ENCODE measurements around the gene CELSR2.
A peak's percentile ranks its signal among the peaks of the same experiment; 100 is the strongest.

CELSR2 gene

GRCh38 chr1:109237512-109237911, 11.8 kb upstream of the CELSR2 start:
- peaks cover 24% of the 10 kb centered on the region; the same call in 1 of the 2 replicates for H3K36me3 ChIP-seq (ENCODE audit: insufficient read depth)
- H3K4me1 ChIP-seq (ENCODE audit: low read depth, poor library complexity, severe bottlenecking), result no peaks in the 10 kb centered on the region
- no peak overlapping the region for H3K9ac ChIP-seq
- no peaks in the 10 kb centered on the region for H3K27me3 ChIP-seq (ENCODE audit: insufficient read depth, low read depth)
- H3K79me2 ChIP-seq (ENCODE audit: insufficient read depth, low read depth), result no peaks in the 10 kb centered on the region
- no peaks in the 10 kb centered on the region for H4K20me1 ChIP-seq (ENCODE audit: insufficient read depth)
- no peak overlapping the region for H3K4me3 ChIP-seq (IDR thresholded peaks at IDR 0.05; ENCODE audit: insufficient read depth, low read depth, low read length)
- no peak for TF ChIP-seq CTCF (conservative IDR thresholded peaks at IDR 0.05; ENCODE audit: low read depth, low read length)
- H2AFZ ChIP-seq (ENCODE audit: low read depth), result no peak overlapping the region
- H3K27ac ChIP-seq, result no peak overlapping the region
- H3K4me2 ChIP-seq, result no peak overlapping the region

GRCh38 chr1:109238382-109238781, 11.0 kb upstream of the CELSR2 start:
- no peak for TF ChIP-seq CTCF (conservative IDR thresholded peaks at IDR 0.05; ENCODE audit: low read depth, low read length)
- H3K36me3 ChIP-seq (ENCODE audit: insufficient read depth), result peaks cover 24% of the 10 kb centered on the region; the same call in 1 of the 2 replicates
- H3K9ac ChIP-seq, result no peak overlapping the region
- H3K79me2 ChIP-seq (ENCODE audit: insufficient read depth, low read depth), result no peaks in the 10 kb centered on the region
- H3K27ac ChIP-seq, result no peak overlapping the region
- H3K4me1 ChIP-seq (ENCODE audit: low read depth, poor library complexity, severe bottlenecking), result no peaks in the 10 kb centered on the region
- H2AFZ ChIP-seq (ENCODE audit: low read depth), result no peak overlapping the region
- H4K20me1 ChIP-seq (ENCODE audit: insufficient read depth), result no peaks in the 10 kb centered on the region
- no peak overlapping the region for H3K4me3 ChIP-seq (IDR thresholded peaks at IDR 0.05; ENCODE audit: insufficient read depth, low read depth, low read length)
- H3K27me3 ChIP-seq (ENCODE audit: insufficient read depth, low read depth), result no peaks in the 10 kb centered on the region
- no peak overlapping the region for H3K4me2 ChIP-seq

- no peaks in the 10 kb centered on the region for H3K4me1 ChIP-seq (ENCODE audit: low read depth, poor library complexity, severe bottlenecking)
- H3K4me3 ChIP-seq (IDR thresholded peaks at IDR 0.05; ENCODE audit: insufficient read depth, low read depth, low read length), result no peak overlapping the region
- no peak overlapping the region for H3K9ac ChIP-seq
- H3K79me2 ChIP-seq (ENCODE audit: insufficient read depth, low read depth), result no peaks in the 10 kb centered on the region
- no peak overlapping the region for H3K4me2 ChIP-seq
- TF ChIP-seq CTCF (conservative IDR thresholded peaks at IDR 0.05; ENCODE audit: low read depth, low read length), result no peak
- H3K27ac ChIP-seq, result no peak overlapping the region
- H3K36me3 ChIP-seq (ENCODE audit: insufficient read depth), result peaks cover 24% of the 10 kb centered on the region; the same call in 1 of the 2 replicates
- no peaks in the 10 kb centered on the region for H3K27me3 ChIP-seq (ENCODE audit: insufficient read depth, low read depth)
- no peak overlapping the region for H2AFZ ChIP-seq (ENCODE audit: low read depth)
- no peaks in the 10 kb centered on the region for H4K20me1 ChIP-seq (ENCODE audit: insufficient read depth)
These were observed 10.3 kb upstream of the CELSR2 start for GRCh38 chr1:109239047-109239408.

GRCh38 chr1:109239409-109240068, 9.8 kb upstream of the CELSR2 start:
- Histone ChIP-seq H3K27me3 (ENCODE audit: insufficient read depth, low read depth) (no peaks in the 10 kb centered on the region), H3K4me3 (IDR thresholded peaks at IDR 0.05; ENCODE audit: insufficient read depth, low read depth, low read length) (no peak overlapping the region), H3K27ac (no peak overlapping the region), H3K4me1 (ENCODE audit: low read depth, poor library complexity, severe bottlenecking) (no peaks in the 10 kb centered on the region), H3K79me2 (ENCODE audit: insufficient read depth, low read depth) (no peaks in the 10 kb centered on the region), H3K36me3 (ENCODE audit: insufficient read depth) (peaks cover 24% of the 10 kb centered on the region; the same call in 1 of the 2 replicates), H4K20me1 (ENCODE audit: insufficient read depth) (no peaks in the 10 kb centered on the region), H3K9ac (no peak overlapping the region), H3K4me2 (no peak overlapping the region), H2AFZ (ENCODE audit: low read depth) (no peak overlapping the region)
- peak; percentile 90 for TF ChIP-seq CTCF (conservative IDR thresholded peaks at IDR 0.05; ENCODE audit: low read depth, low read length)
